ENCODE results near the gene GXYLT2.
A peak's percentile ranks its signal among the peaks of the same experiment; 100 is the strongest.

GXYLT2 gene

GRCh38 chr3:72887705-72888545 lies at the start of gene GXYLT2:
Gene GXYLT2 (plus strand): TSS chr3:72888046. CDS start chr3:72888234, 188 bp downstream.
- peaks cover 7% of the 10 kb centered on the region for H3K4me1 Mint-ChIP-seq
- no peaks in the 10 kb centered on the region for H3K36me3 Mint-ChIP-seq
- peaks cover 31% of the 10 kb centered on the region for H3K27me3 Mint-ChIP-seq
- no peak within 1 kb of the TSS for H3K27ac Mint-ChIP-seq
- peak in 1 of 2 donors; percentile 13 for DNase-seq (ENCODE audit: low spot score in 2 of 2)
- peak within 1 kb of the TSS; percentile 78 for H3K4me3 Mint-ChIP-seq
- ATAC-seq (ENCODE audit: low read depth) = peak; percentile 66
- no peaks in the 10 kb centered on the region for H3K9me3 Mint-ChIP-seq

- Mint-ChIP-seq H3K36me3 (peaks cover 36% of the 10 kb centered on the region), H3K27me3 (no peaks in the 10 kb centered on the region), H3K27ac (no peak overlapping the region), H3K4me3 (no peak overlapping the region), H3K9me3 (no peaks in the 10 kb centered on the region), H3K4me1 (no peaks in the 10 kb centered on the region)
- no peak for ATAC-seq (ENCODE audit: low read depth)
- DNase-seq (ENCODE audit: low spot score in 2 of 2) = no peak
These were observed 48.8 kb upstream of the GXYLT2 start for GRCh38 chr3:72839057-72839456.

GRCh38 chr3:72844436-72844993 lies 43.3 kb upstream of the GXYLT2 start:
- no peak for ATAC-seq (ENCODE audit: low read depth)
- H3K4me1 Mint-ChIP-seq = peaks cover 21% of the 10 kb centered on the region
- H3K27ac Mint-ChIP-seq = no peak overlapping the region
- DNase-seq (ENCODE audit: low spot score in 2 of 2) = no peak
- H3K4me3 Mint-ChIP-seq = no peak overlapping the region
- peaks cover 17% of the 10 kb centered on the region for H3K36me3 Mint-ChIP-seq
- no peaks in the 10 kb centered on the region for H3K27me3 Mint-ChIP-seq
- H3K9me3 Mint-ChIP-seq = no peaks in the 10 kb centered on the region

- Mint-ChIP-seq H3K4me3 (no peak overlapping the region), H3K36me3 (peaks cover 14% of the 10 kb centered on the region), H3K4me1 (peaks cover 21% of the 10 kb centered on the region), H3K27me3 (no peaks in the 10 kb centered on the region), H3K9me3 (no peaks in the 10 kb centered on the region), H3K27ac (no peak overlapping the region)
- ATAC-seq (ENCODE audit: low read depth) = no peak
- DNase-seq (ENCODE audit: low spot score in 2 of 2) = no peak
These were observed 41.7 kb upstream of the GXYLT2 start for GRCh38 chr3:72846166-72846565.

- no peaks in the 10 kb centered on the region for H3K27me3 Mint-ChIP-seq
- peak overlapping the region; percentile 83 for H3K27ac Mint-ChIP-seq
- H3K4me1 Mint-ChIP-seq = peaks cover 21% of the 10 kb centered on the region
- no peak for DNase-seq (ENCODE audit: low spot score in 2 of 2)
- H3K9me3 Mint-ChIP-seq = no peaks in the 10 kb centered on the region
- ATAC-seq (ENCODE audit: low read depth) = no peak
- H3K36me3 Mint-ChIP-seq = peaks cover 4% of the 10 kb centered on the region
- H3K4me3 Mint-ChIP-seq = peak overlapping the region; percentile 92
These were observed 40.6 kb upstream of the GXYLT2 start for GRCh38 chr3:72847282-72847681.

- peak; percentile 96 for ATAC-seq (ENCODE audit: low read depth)
These were observed 39.8 kb upstream of the GXYLT2 start, which contains the start of gene SHQ1 for GRCh38 chr3:72847751-72848702. Gene SHQ1 (minus strand): TSS chr3:72848445. CDS start chr3:72848340, 105 bp downstream.

GRCh38 chr3:72848703-72849081 lies 39.2 kb upstream of the GXYLT2 start:
- no peak for DNase-seq (ENCODE audit: low spot score in 2 of 2)
- peaks cover 3% of the 10 kb centered on the region for H3K36me3 Mint-ChIP-seq

More at GRCh38 chr3:72847751-72848702, 39.8 kb upstream of the GXYLT2 start, which contains the start of gene SHQ1:
- DNase-seq (ENCODE audit: low spot score in 2 of 2) = peak; percentile 82 to 84
- H3K27ac Mint-ChIP-seq = peak within 1 kb of the TSS; percentile 83
- H3K9me3 Mint-ChIP-seq = no peaks in the 10 kb centered on the region
- no peaks in the 10 kb centered on the region for H3K27me3 Mint-ChIP-seq
- H3K4me3 Mint-ChIP-seq = peak within 1 kb of the TSS; percentile 92
- H3K4me1 Mint-ChIP-seq = peaks cover 21% of the 10 kb centered on the region
- peaks cover 4% of the 10 kb centered on the region for H3K36me3 Mint-ChIP-seq

GRCh38 chr3:72855001-72855400 lies 32.8 kb upstream of the GXYLT2 start:
- Mint-ChIP-seq H3K9me3 (no peaks in the 10 kb centered on the region), H3K27ac (no peak overlapping the region), H3K36me3 (no peaks in the 10 kb centered on the region), H3K27me3 (peaks cover 9% of the 10 kb centered on the region), H3K4me3 (no peak overlapping the region), H3K4me1 (no peaks in the 10 kb centered on the region)
- DNase-seq (ENCODE audit: low spot score in 2 of 2) = no peak
- ATAC-seq (ENCODE audit: low read depth) = no peak

More at GRCh38 chr3:72848703-72849081, 39.2 kb upstream of the GXYLT2 start:
- peak; percentile 44 for ATAC-seq (ENCODE audit: low read depth)
- Mint-ChIP-seq H3K4me1 (peaks cover 21% of the 10 kb centered on the region), H3K4me3 (peak overlapping the region; percentile 92), H3K27ac (peak overlapping the region; percentile 83), H3K27me3 (no peaks in the 10 kb centered on the region), H3K9me3 (no peaks in the 10 kb centered on the region)

GRCh38 chr3:72860053-72860452 lies 27.8 kb upstream of the GXYLT2 start:
- H3K9me3 Mint-ChIP-seq = no peaks in the 10 kb centered on the region
- DNase-seq (ENCODE audit: low spot score in 2 of 2) = no peak
- ATAC-seq (ENCODE audit: low read depth) = no peak
- no peak overlapping the region for H3K4me3 Mint-ChIP-seq
- peaks cover 4% of the 10 kb centered on the region for H3K27me3 Mint-ChIP-seq
- H3K27ac Mint-ChIP-seq = no peak overlapping the region
- H3K4me1 Mint-ChIP-seq = no peaks in the 10 kb centered on the region
- H3K36me3 Mint-ChIP-seq = no peaks in the 10 kb centered on the region

- H3K27me3 Mint-ChIP-seq = no peaks in the 10 kb centered on the region
- DNase-seq (ENCODE audit: low spot score in 2 of 2) (no peak), ATAC-seq (ENCODE audit: low read depth) (no peak)
- H3K9me3 Mint-ChIP-seq = no peaks in the 10 kb centered on the region
- H3K27ac Mint-ChIP-seq = no peak overlapping the region
- H3K4me3 Mint-ChIP-seq = no peak overlapping the region
- no peaks in the 10 kb centered on the region for H3K4me1 Mint-ChIP-seq
- H3K36me3 Mint-ChIP-seq = no peaks in the 10 kb centered on the region
These were observed 27.0 kb upstream of the GXYLT2 start for GRCh38 chr3:72860846-72861245.

- Mint-ChIP-seq H3K27me3 (peaks cover under 1% of the 10 kb centered on the region), H3K27ac (no peak overlapping the region), H3K36me3 (no peaks in the 10 kb centered on the region), H3K4me1 (no peaks in the 10 kb centered on the region), H3K4me3 (no peak overlapping the region), H3K9me3 (no peaks in the 10 kb centered on the region)
- DNase-seq (ENCODE audit: low spot score in 2 of 2) = no peak
- ATAC-seq (ENCODE audit: low read depth) = no peak
These were observed 25.3 kb upstream of the GXYLT2 start for GRCh38 chr3:72862314-72863090.

GRCh38 chr3:72872183-72872582 lies 15.7 kb upstream of the GXYLT2 start:
- no peaks in the 10 kb centered on the region for H3K4me1 Mint-ChIP-seq
- DNase-seq (ENCODE audit: low spot score in 2 of 2) (no peak), ATAC-seq (ENCODE audit: low read depth) (no peak)
- no peak overlapping the region for H3K4me3 Mint-ChIP-seq
- H3K27me3 Mint-ChIP-seq = peaks cover 24% of the 10 kb centered on the region
- no peaks in the 10 kb centered on the region for H3K36me3 Mint-ChIP-seq
- H3K27ac Mint-ChIP-seq = no peak overlapping the region
- no peaks in the 10 kb centered on the region for H3K9me3 Mint-ChIP-seq

GRCh38 chr3:72887343-72887704 lies 522 bp upstream of the GXYLT2 start:
- no peaks in the 10 kb centered on the region for H3K9me3 Mint-ChIP-seq
- no peak for ATAC-seq (ENCODE audit: low read depth)
- no peak for DNase-seq (ENCODE audit: low spot score in 2 of 2)
- peaks cover 31% of the 10 kb centered on the region for H3K27me3 Mint-ChIP-seq
- no peak overlapping the region for H3K27ac Mint-ChIP-seq
- peak overlapping the region; percentile 78 for H3K4me3 Mint-ChIP-seq
- peaks cover 7% of the 10 kb centered on the region for H3K4me1 Mint-ChIP-seq
- H3K36me3 Mint-ChIP-seq = no peaks in the 10 kb centered on the region
